ENCODE measurements around the gene ETNPPL.

Gene ETNPPL

GRCh38 chr4:108706289-108706688 lies 56.6 kb downstream of the ETNPPL start:
- DNase-seq (ENCODE audit: low read depth): no peak
- TF ChIP-seq, protein P1, sequence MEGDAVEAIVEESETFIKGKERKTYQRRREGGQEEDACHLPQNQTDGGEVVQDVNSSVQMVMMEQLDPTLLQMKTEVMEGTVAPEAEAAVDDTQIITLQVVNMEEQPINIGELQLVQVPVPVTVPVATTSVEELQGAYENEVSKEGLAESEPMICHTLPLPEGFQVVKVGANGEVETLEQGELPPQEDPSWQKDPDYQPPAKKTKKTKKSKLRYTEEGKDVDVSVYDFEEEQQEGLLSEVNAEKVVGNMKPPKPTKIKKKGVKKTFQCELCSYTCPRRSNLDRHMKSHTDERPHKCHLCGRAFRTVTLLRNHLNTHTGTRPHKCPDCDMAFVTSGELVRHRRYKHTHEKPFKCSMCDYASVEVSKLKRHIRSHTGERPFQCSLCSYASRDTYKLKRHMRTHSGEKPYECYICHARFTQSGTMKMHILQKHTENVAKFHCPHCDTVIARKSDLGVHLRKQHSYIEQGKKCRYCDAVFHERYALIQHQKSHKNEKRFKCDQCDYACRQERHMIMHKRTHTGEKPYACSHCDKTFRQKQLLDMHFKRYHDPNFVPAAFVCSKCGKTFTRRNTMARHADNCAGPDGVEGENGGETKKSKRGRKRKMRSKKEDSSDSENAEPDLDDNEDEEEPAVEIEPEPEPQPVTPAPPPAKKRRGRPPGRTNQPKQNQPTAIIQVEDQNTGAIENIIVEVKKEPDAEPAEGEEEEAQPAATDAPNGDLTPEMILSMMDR (IDR thresholded peaks at IDR 0.05; ENCODE audit: insufficient read depth, low read depth, low read length, missing control alignments): no peak
- no peak overlapping the region for H3K4me3 ChIP-seq (ENCODE audit: low read length)

GRCh38 chr4:108703966-108704365 lies 58.9 kb downstream of the ETNPPL start:
- DNase-seq (ENCODE audit: low read depth): no peak
- TF ChIP-seq, protein P1 (IDR thresholded peaks at IDR 0.05; ENCODE audit: insufficient read depth, low read depth, low read length, missing control alignments): no peak
- no peak overlapping the region for H3K4me3 ChIP-seq (ENCODE audit: low read length)

DNA sequence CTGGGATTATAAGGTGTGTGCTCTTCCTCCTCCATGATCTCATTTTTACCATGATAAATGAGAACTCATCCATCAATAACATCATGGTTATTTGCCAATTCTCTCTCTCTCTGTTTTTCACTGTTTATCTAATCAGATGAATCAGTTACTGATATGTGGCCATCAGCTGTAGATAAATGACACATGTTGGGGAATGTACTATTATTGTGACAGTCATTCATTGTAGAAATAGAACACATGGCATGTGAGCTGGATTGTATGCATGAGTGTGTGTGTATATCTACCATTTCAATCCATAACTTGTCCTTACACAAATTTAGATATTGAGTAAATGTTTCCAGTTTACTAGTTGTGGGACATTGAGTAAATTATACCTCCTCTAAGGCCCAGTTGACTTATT lies 59.5 kb downstream of the ETNPPL start:
- no peak overlapping the region for H3K4me3 ChIP-seq (ENCODE audit: low read length)
- no peak for DNase-seq (ENCODE audit: low read depth)
- TF ChIP-seq, protein P1 (IDR thresholded peaks at IDR 0.05; ENCODE audit: insufficient read depth, low read depth, low read length, missing control alignments): no peak

GRCh38 chr4:108702960-108703359 lies 59.9 kb downstream of the ETNPPL start:
- no peak overlapping the region for H3K4me3 ChIP-seq (ENCODE audit: low read length)
- DNase-seq (ENCODE audit: low read depth): no peak
- TF ChIP-seq, protein P1 (IDR thresholded peaks at IDR 0.05; ENCODE audit: insufficient read depth, low read depth, low read length, missing control alignments): no peak

DNA sequence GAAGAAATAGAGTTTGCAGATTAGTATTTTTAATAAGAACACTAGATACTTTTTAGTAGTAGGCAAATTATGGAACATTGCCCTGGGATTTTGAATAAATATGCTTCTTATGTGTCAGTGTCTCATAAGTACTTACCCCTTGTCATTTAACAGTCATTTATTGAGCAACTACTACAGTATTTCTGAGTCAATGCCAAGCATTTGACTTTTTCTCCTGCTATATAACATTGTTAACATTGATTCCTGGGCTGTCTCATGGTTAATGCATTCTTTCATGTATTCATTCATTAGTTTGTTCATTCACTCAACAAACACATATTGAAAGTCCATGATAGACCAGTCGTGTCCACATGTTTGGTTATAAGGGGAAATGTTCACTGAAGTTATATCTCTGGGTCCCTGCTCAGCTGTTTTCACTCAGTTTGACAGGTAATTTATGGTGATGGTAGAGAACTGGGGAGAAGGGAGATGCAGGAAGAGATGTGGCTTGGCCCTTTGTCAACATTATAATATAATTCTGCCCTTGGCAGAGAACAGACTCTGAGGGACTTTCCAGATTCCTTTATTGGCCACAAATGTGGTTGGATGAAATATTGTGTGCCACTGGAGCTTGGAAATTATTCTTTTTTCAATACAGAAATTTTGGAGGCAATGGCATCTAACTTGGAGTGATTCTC lies 62.6 kb downstream of the ETNPPL start:
- TF ChIP-seq, protein P1 (IDR thresholded peaks at IDR 0.05; ENCODE audit: insufficient read depth, low read depth, low read length, missing control alignments): no peak
- DNase-seq (ENCODE audit: low read depth): no peak
- H3K4me3 ChIP-seq (ENCODE audit: low read length): no peak overlapping the region

DNA sequence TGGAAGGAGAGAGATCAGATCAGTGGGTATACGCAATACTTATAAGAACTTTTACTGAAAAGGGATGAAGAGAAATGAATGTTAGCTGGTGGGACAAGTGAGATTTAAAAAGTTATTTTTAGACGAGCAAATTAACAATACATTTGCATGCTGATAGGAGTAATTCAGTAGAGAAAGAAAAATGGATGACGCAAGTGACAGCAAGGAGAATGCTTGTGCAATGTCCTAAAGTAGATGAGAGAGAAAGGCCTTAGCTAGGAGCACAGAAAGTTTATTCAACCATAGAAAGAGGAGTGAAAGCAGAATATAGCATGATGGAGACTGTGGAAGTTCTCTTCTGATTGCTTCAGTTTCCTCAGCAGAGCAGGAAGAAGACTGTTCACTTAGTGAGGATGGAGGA lies 66.7 kb downstream of the ETNPPL start:
- TF ChIP-seq, protein P1 (IDR thresholded peaks at IDR 0.05; ENCODE audit: insufficient read depth, low read depth, low read length, missing control alignments): no peak
- DNase-seq (ENCODE audit: low read depth): no peak

DNA sequence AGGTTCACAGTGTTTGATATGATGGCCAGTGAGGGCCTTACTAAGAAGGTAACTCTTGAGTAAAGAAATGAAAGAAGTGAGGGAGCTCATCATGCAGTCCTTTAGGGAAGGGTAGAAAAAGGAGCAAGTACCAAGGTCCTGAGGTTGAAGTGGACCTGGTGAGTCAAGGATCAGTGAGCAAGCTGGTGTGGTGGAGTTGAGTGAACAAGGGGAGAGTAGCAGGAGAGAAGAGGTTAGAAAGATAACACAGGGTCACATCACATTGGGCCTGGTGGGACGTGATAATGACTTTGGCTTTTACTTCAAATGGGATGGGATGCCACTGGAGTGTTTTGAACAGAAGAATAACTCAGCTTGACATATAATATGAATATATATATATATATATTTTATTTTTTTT lies 67.8 kb downstream of the ETNPPL start:
- no peak overlapping the region for H3K4me3 ChIP-seq (ENCODE audit: low read length)
- TF ChIP-seq, protein P1 (IDR thresholded peaks at IDR 0.05; ENCODE audit: insufficient read depth, low read depth, low read length, missing control alignments): no peak
- no peak for DNase-seq (ENCODE audit: low read depth)

More for the DNA sequence above, 66.7 kb downstream of the ETNPPL start:
- H3K4me3 ChIP-seq (ENCODE audit: low read length): no peak overlapping the region
